Measurements from ENCODE around the gene MAP2K5. TPM values are rescaled to one million over a fixed set of nuclear protein-coding genes. Genes with fewer than 3 reads are reported as not detected.

MAP2K5 gene
- total RNA-seq, 1 donor from 2014 or later = 29.0 TPM

- peaks cover 9% of the 10 kb centered on the region for H3K36me3 Mint-ChIP-seq (ENCODE audit: unreplicated experiment)
- peaks cover 6% of the 10 kb centered on the region for H3K4me1 Mint-ChIP-seq (ENCODE audit: low read depth, unreplicated experiment)
- peak; percentile 19 for DNase-seq
- H3K4me3 Mint-ChIP-seq (ENCODE audit: unreplicated experiment) = peak overlapping the region; percentile 94
- TF ChIP-seq CTCF (IDR thresholded peaks at IDR 0.05; ENCODE audit: partially characterized antibody, unreplicated experiment) = no peak
- peak overlapping the region; percentile 85 for H3K27ac Mint-ChIP-seq (ENCODE audit: unreplicated experiment)
- H3K9me3 Mint-ChIP-seq (ENCODE audit: unreplicated experiment) = peaks cover 6% of the 10 kb centered on the region
- no peaks in the 10 kb centered on the region for H3K27me3 Mint-ChIP-seq (ENCODE audit: unreplicated experiment)
Measured at GRCh38 chr15:67543348-67543718, 830 bp downstream of the MAP2K5 start.

GRCh38 chr15:67544475-67544874 is 2.0 kb downstream of the MAP2K5 start:
- no peak overlapping the region for H3K27ac Mint-ChIP-seq (ENCODE audit: unreplicated experiment)

GRCh38 chr15:67545864-67546263 is 3.4 kb downstream of the MAP2K5 start:
- Mint-ChIP-seq H3K27me3 (ENCODE audit: unreplicated experiment) (no peaks in the 10 kb centered on the region), H3K4me1 (ENCODE audit: low read depth, unreplicated experiment) (peaks cover 14% of the 10 kb centered on the region), H3K36me3 (ENCODE audit: unreplicated experiment) (peaks cover 9% of the 10 kb centered on the region), H3K9me3 (ENCODE audit: unreplicated experiment) (peaks cover 6% of the 10 kb centered on the region), H3K4me3 (ENCODE audit: unreplicated experiment) (no peak overlapping the region), H3K27ac (ENCODE audit: unreplicated experiment) (no peak overlapping the region)
- no peak for TF ChIP-seq CTCF (IDR thresholded peaks at IDR 0.05; ENCODE audit: partially characterized antibody, unreplicated experiment)
- no peak for DNase-seq

More at GRCh38 chr15:67544475-67544874, 2.0 kb downstream of the MAP2K5 start:
- no peak for TF ChIP-seq CTCF (IDR thresholded peaks at IDR 0.05; ENCODE audit: partially characterized antibody, unreplicated experiment)
- H3K36me3 Mint-ChIP-seq (ENCODE audit: unreplicated experiment) = peaks cover 9% of the 10 kb centered on the region
- H3K4me3 Mint-ChIP-seq (ENCODE audit: unreplicated experiment) = no peak overlapping the region
- H3K4me1 Mint-ChIP-seq (ENCODE audit: low read depth, unreplicated experiment) = peaks cover 12% of the 10 kb centered on the region
- peaks cover 6% of the 10 kb centered on the region for H3K9me3 Mint-ChIP-seq (ENCODE audit: unreplicated experiment)
- no peaks in the 10 kb centered on the region for H3K27me3 Mint-ChIP-seq (ENCODE audit: unreplicated experiment)
- DNase-seq = no peak

DNA sequence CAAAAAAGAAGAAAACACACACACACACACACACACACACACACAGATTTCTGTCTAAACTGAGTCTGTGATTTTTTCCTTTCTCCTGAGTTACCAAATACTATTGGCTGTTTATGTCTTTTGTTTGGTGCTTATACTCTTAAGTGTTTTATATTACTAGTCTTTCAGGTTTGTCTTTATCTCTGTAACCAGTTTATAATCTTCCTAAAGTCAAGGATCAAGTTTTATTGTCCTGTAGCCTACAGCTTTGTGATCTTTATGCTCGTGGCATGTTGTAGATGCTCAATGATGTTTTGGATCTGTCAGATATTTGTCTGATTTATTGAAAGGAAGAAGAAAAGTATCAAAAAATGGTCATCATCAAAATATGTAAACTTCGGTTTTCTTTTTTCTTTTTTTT is 4.6 kb downstream of the MAP2K5 start:
- no peak for TF ChIP-seq CTCF (IDR thresholded peaks at IDR 0.05; ENCODE audit: partially characterized antibody, unreplicated experiment)
- Mint-ChIP-seq H3K36me3 (ENCODE audit: unreplicated experiment) (peaks cover 9% of the 10 kb centered on the region), H3K27me3 (ENCODE audit: unreplicated experiment) (no peaks in the 10 kb centered on the region), H3K27ac (ENCODE audit: unreplicated experiment) (no peak overlapping the region), H3K4me3 (ENCODE audit: unreplicated experiment) (no peak overlapping the region), H3K9me3 (ENCODE audit: unreplicated experiment) (peaks cover 5% of the 10 kb centered on the region), H3K4me1 (ENCODE audit: low read depth, unreplicated experiment) (peaks cover 14% of the 10 kb centered on the region)
- DNase-seq = no peak

GRCh38 chr15:67547836-67548235 is 5.3 kb downstream of the MAP2K5 start:
- H3K27ac Mint-ChIP-seq (ENCODE audit: unreplicated experiment) = no peak overlapping the region
- no peaks in the 10 kb centered on the region for H3K27me3 Mint-ChIP-seq (ENCODE audit: unreplicated experiment)
- H3K4me3 Mint-ChIP-seq (ENCODE audit: unreplicated experiment) = no peak overlapping the region
- no peak for TF ChIP-seq CTCF (IDR thresholded peaks at IDR 0.05; ENCODE audit: partially characterized antibody, unreplicated experiment)
- H3K4me1 Mint-ChIP-seq (ENCODE audit: low read depth, unreplicated experiment) = peaks cover 14% of the 10 kb centered on the region
- H3K36me3 Mint-ChIP-seq (ENCODE audit: unreplicated experiment) = peaks cover 9% of the 10 kb centered on the region
- no peak for DNase-seq
- H3K9me3 Mint-ChIP-seq (ENCODE audit: unreplicated experiment) = peaks cover 4% of the 10 kb centered on the region
